Hypothalamus (tissue), 51 donors: ENCODE results near the gene USP13.
A peak's percentile ranks its signal among the peaks of the same experiment; 100 is the strongest.
"Not testable (repeated sequence)": the region's sequence is repeated elsewhere in the genome, so short reads cannot be mapped to it uniquely, and the experiment has no call there.

ENCODE experiments used
- DNase-seq, 51 donors: peaks; one replicate each; lab custom pipeline; 2025; lab: John Stamatoyannopoulos, UW

Gene USP13

DNA sequence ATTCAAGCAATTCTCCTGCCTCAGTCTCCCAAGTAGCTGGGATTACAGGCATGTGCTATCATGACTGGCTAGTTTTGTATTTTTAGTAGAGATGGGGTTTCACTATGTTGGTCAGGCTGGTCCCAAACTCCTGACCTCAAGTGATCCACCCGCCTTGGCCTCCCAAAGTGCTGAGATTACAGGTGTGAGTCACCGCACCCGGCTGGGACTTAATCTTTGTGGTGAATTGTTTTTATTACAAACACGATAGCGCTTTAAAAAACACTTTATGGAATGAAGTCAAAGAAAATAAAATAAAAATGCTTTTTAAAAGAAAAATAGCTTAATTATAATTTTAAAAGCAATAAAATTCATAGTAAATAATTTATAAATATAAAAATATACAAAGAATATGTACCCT, 130.0 kb downstream of the USP13 start:
- DNase-seq = not testable (repeated sequence)

DNA sequence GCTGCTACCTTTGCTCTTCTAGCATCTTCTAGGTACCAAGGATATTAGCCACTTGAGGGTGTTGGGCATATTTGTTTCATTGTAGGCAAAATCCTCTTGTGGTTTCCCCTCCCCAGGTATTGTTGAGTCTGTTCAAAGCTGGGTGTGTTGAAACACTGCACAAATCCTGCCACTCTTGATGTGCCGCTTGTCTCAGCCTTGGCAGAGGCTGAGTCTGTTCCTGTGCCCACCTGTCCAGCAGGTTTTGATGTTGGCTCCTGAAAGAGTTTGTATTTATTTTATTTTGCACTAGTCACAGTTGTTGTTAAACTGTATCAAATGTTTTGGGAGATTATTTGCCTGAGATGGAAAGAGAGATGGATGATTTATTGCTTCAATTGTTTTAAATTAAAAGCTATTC, 136.2 kb downstream of the USP13 start:
- DNase-seq = no peak

DNA sequence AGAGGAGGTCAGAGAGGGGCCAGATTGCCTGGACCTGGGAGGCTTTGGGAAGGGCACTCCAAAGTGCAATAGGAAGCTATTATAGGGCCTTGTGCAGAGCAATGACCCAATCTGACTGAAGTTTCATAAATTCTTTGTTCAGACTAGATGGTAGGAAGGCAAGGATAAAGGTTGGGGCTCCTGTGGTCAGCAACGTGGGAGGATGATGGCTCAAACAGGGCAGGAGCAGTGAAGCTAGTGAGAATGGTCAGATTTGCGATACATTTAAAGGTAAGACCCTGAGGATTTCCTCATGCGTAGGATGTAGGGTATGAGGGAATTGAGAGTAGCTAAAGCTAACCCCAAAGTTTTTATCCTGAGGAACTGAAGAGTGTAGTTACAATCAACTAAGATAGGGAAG, 139.0 kb downstream of the USP13 start:
- DNase-seq = no peak

DNA sequence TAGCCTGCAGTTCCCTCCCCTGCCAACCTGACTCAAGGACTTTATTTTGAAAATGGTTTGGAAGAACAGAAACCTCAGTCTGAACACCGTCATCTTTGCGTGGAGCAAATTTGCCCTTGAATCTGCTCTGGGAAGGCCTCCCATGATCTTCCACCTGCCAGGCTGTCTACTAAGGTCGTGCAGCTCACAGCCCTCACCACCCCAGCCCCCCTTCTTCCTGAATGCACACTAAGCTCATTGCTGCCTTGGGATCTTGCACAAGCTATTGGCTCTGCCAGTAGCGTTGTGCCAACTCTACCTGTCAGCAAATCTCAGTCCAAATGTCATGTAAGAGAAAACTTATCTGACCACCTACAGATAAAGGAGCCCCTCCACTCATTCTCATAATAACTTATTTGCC, 141.5 kb downstream of the USP13 start:
- no peak for DNase-seq

DNA sequence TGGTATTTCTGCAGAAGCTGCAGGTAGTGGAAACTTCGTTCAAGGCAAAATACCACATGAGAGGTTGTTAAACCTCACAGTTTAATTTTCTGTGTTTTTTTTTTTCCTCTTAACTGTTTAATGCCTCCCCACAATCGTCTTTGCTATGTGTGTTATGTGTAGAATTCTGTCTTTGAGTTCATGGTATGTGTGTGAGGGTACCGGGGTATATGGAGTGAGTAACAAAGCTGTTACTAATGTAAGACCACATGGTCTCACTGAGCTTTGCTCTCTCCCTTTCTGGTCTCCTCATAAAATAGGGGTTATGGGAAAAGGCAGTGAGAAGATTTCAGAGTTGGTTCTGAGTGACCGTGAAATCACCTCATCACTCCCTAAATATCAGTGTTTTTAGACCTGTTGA, 143.6 kb downstream of the USP13 start:
- no peak for DNase-seq

DNA sequence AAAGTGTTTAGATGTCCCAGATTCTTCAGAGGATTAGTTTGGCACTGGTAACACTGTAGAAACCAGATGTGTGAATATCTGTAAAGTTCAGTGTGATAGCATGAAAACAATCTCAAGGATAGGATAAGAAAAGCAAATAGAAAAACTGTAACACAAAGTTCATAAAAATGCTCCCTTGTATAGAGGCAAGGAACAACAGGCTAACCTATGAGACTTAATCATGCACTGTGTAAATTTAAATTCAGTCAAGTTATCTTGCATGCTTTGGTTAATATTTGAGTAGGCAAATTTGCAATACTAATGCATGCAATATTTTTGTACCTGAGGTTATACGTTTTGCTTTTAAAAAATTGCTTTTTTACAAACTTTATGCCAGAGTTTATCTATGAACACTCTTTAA, 144.4 kb downstream of the USP13 start:
- no peak for DNase-seq

DNA sequence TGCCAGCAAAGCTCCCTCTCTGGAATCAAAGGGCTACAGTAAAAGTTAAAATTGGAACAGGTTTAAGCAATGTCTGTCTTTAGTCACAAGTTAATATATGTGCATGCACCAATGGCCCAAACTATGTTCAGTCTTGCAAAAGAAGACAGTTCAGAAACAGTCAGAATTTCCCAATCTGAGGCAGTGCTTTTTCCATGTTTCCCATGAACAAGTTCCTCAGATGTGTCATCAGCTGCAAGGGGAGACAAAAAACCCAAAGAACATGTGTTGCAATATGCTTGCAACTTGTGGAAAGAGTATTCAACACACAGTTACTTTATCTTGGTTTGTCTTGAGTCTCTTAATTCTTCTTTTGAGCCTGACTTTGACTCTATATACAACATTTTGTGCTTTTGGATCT, 148.4 kb downstream of the USP13 start:
- no peak for DNase-seq

DNA sequence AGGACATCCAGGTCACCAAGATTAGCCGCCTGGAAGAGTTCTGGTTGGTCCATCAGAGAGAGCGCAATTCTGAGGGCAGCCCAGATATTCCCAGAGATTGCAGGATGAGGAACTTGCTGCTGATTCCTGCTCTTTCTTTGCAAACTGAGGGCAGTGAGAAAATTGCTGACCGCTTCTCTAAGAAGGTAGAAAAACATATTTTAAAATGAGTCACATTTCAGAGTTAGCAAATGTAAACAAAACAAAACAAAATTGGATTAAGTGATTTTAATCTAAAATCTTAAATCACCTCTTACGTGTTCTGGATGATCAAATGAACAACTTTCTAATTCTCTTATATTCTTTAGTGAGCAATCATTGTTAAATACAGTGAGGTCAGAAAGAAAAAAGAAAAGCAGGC, 149.0 kb downstream of the USP13 start:
- DNase-seq = no peak

DNA sequence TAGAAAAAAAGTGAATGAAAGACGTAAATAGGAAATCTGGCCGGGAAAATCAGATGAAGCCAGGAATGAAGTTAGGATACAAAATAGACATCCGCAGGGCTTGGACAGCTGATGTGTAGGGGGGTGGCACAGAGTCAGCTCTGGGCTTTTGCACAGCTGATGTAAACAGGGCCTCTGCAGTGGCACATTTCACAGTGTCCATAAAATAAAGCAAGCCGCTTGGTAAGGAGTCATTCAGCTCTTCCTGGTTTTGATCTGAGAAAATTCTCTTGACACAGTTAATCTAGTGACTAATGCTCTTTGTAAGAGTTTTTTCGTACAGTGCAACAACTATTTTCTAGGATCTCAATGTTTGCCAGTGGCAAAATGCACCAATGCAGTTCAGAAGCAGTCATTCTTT, 153.3 kb downstream of the USP13 start:
- no peak for DNase-seq

DNA sequence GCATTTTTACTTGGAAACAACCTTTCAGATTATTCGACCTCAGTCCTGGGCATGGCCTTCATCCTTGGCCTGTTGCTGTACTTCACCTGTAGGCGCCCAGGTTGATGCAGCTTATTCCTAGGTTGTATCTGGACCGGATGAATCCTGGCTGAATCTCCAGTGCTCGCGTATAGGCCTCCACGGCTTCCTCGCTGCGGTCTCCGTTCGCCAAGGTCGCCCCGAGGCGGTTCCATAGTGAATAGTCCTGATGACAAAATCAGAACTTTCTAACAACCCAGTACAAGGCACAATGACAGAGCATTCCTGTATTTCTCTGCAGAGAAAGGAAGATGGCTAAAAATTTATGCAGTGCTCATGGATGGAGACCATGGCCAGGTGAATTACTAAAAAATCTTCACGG, 154.7 kb downstream of the USP13 start:
- no peak for DNase-seq

DNA sequence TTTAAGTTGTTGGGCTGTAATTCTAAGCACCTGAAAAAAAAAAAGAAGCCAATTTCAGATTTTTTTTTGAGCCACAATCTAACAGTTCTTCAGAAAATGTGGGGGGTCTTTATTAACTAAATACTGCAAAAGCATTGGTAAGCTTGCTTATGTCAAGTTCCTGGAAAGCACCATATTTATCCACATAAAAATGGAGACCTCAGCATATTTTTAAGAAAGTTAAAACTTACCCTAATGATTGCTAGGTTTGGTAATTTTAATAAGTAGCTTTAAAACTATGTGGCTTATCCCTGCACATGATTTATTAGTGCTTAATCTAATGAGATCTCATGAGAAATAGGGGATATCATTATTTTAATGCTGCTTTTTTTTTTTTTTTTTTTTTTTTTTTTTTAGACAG, 156.8 kb downstream of the USP13 start:
- DNase-seq = no peak

DNA sequence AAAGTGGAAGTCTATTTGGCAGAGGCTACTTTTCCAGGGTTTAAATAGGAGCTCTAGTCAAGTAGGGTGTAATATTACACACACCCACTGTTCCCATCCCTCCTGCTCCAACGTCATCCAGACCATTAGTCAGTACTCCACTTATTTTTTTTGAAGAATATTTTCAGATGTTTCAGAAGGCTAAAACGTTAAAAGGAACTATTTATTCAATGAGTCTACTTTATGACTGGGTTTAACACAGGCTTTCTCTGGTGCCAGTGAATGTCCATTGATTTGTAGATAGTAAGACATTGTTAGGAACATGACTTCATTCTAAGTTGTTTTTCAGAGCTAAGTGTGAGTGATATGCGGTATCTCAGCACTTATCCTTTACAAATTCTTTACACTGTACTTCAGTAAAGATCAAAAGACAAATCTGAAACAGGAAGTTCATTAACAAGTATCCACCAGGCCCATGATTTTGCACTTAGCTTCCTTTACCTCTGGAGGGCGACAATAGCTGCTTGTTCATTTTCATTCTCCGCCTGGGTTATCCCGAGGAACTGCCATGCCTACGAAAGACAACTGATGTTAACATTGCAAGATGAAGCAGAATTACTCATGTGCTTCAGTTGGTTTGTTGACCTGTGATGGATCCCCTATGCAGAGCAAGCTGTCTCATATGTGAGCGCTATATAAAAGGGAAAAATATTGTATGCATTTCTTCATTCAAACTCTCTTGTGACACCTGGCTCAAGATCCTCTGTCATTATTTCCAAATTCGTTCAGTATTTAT, 158.7 kb downstream of the USP13 start:
- peak in 21 of 51 donors; percentile 1 to 52 (median 18) for DNase-seq

DNA sequence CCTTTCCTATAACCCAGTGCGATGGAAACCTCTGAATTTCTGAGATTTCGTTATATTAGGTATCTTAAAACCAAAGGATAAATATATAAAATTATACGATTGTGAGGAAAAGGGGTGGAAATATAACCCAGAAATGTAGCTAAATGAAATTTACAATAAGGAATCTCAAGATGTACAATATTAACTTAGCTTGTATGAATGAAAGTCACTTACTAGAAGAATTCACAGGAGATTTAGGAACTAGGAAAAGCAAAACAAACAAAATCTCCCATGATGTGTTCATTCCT, 159.2 kb downstream of the USP13 start:
- DNase-seq = no peak

DNA sequence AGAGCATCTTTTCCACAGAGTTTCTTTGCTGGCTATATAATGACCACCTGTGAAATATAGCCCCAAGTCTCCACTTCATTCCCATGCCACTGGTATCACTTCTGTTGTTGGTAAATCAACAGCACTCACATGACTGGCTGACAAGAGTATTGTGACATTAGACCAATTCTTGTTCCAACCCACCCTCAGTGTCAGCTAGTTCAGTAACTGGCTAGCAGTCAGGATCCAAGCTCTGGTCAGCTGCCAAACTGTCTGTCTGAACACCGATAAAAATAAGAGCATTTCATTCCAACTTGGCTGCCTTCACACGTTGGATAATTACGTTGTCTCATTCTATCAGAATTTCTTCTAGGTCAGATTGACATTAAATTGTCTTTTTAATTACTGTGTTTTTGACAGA, 166.5 kb downstream of the USP13 start:
- no peak for DNase-seq

DNA sequence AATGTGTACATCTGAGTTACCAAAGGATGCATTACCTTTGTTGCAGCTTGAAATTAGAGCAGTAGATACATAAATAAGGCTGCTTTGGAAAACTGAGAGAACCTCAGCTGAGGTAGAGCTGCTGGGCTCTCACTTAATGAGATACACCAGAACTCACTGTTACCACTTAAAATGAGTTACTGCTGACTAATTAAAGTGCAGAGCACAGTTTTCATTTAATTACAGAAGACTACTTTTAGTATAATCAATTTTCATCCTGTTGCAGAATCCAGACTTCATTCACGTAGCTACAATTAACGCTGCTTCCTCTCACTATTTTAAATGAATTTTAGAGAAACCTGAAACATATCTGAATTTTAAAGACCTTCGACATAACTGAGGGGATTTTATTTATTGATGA, 169.5 kb downstream of the USP13 start:
- DNase-seq = no peak

DNA sequence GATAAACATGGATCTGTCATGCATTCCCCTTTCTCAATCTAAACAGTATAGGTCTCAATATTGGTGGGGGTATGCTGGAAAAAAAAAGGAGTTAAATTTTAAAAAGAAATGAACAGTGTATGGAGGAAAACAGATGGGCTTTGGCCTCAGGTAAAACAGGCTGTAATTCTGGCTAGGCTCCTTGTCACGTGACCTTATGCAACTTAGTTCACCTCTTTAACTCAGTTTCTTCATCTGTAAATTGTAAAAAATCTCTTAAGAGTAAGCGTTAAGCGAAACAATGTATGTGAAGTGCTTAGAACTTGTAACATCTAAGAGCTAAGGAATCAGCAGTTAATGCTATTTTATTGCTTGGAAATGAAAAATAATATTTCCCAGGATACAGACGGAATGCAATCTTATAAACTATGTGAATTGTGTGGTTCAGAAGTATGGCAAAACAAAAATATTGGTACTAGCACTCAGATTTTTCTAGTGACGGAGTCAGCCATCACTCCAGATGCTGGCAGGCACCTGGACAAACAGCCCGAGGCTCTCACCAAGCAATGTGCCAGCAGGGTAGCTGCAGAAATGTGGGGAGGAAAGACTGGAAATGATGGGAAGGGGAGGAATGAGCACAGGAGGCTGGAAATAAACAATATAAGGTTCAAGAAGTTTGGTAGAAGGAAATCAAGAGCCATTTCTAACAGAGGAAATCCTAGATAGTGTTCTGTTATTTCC, 172.8 kb downstream of the USP13 start:
- no peak for DNase-seq

DNA sequence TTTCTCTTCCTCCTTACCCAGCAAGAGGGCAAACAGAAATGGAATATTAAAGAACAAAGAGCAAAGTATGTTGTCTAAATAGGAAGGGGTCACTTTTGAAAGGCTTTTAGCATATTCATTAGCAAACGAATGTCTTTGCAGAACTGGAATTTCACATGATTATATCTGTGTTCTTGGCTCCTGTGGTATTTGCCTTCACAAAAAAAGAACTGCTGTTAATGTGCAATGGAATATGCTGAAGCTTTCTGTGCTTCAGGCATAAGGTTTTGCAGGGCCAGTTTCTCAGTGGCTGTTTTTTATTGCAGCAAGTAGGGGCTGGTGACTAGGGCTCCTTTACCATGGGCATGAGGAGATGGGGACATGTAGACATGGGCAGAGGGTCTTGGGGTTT, 173.4 kb downstream of the USP13 start:
- no peak for DNase-seq

DNA sequence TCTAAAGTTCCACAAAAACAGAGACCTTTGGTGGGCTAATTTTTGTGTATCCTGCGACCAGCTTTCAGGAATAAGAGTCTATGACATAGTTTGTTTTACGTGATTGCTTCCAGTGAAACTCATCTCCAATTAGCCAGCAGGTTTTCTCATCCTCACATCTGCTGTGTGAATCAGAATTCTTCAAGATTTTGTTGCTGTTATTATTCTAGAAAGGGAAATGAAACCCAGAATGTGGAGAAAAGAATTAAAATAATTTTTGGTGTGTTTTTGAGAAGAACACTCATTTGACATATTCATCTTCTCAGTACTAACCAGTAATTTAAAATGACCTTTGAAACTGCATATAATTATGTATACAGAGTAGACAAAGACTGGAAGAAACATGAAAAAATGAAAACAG, 175.9 kb downstream of the USP13 start:
- no peak for DNase-seq

DNA sequence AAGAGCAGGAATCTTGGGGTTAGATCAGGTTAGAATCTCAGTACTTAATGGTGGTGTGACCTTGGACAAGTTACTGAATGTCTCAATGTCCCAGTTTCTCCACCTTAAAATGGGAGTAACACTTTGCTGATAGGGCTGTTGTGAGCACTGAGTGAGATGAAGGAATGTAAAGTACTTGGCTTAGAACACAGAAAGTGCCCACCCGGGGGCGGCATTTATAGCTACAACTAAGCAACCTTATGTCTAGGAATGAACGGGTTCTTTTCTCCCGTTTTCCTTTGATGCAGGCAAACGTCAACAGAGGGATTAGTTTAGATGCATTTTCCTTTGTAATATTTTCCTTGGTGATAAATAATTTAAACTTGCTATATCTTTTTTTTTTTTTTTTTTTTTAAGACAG, 176.6 kb downstream of the USP13 start:
- DNase-seq = no peak

DNA sequence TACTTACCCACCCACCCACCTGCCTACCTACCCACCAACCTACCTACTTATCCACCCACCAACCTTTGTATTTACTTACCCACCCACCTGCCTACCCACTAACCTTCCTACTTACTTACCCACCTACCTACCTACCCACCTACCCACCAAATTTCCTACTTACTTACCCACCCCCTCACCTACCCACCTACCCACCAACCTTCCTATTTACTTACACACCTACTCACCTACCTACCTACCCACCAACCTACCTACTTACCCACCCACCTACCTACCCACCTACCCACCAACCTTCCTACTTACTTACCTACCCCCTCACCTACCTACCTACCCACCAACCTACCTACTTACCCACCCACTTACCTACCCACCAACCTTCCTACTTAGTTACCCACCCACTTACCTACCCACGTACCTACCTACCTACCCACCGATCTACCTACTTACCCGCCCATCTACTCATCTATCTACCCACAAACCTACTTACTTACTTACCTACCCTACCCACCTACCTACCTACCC, 179.6 kb downstream of the USP13 start:
- no peak for DNase-seq

DNA sequence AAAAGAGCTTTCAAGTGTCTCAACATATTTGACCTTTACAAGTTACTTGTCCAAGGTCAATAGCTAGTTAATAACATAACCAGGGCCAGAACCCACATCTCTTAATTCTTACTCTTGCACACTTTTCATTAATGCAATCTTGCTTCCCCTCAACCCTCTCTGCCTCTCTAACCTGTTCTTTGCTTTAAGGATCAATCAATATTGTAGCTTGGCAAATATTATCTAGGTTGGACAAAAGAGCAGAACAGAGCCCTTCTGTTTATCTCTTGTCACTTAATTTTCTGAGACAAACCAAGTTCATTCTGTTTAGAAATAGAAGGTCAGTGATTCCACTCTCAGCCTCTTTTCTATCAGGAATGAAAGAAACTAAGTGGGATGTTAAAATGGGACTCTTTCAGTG, 180.5 kb downstream of the USP13 start:
- no peak for DNase-seq

DNA sequence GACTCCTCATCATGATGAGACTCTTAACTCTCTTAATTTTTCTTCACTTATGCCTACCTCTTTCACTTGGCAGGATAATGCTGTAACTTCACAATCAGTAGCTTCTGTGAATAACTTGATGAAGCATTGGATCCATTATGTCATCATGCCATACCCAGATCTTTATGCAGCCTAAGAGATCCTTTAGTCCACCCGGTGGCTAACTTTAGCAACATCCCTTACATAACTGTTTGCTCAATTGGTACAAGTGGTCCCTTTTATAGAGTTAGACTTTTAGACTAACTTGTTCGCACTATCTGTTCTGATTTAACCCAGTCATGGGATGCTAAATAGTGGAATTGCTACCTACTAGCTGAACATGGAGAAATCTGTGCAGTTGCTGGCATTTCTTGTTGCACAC, 184.5 kb downstream of the USP13 start:
- no peak for DNase-seq
